CD14-positive monocyte (primary cell): ENCODE data around the gene BEND4. TPM values are rescaled to one million over a fixed set of nuclear protein-coding genes. Genes with fewer than 3 reads are reported as not detected.

Experiments used
- DNase-seq, 3 donors: peaks; one replicate each; pipeline ENCODE4 v3.0.0-alpha.2; 2011 to 2022
- H2AFZ ChIP-seq: 2 replicates; pipeline ENCODE4 v1.6.0; 2012; ENCODE audit warnings: mild to moderate bottlenecking, low read depth, low read length, inconsistent platforms; ENCODE audit not compliant: insufficient read depth, poor library complexity, severe bottlenecking
- H3K27ac ChIP-seq, 2 donors: 1 replicate in 1 of 2; 2 replicates in 1 of 2; pipeline ENCODE4 v1.5.1; 2012 to 2013; ENCODE audit warnings: low read length in 2 of 2, control low read depth in 1 of 2, inconsistent platforms in 1 of 2, low read depth in 1 of 2, mild to moderate bottlenecking in 1 of 2
- H3K27me3 ChIP-seq, 2 donors: one replicate each; pipeline versions ENCODE4 v1.6.0 to v1.6.1; 2011 to 2013; ENCODE audit warnings: low read length in 2 of 2; ENCODE audit not compliant: control insufficient read depth in 2 of 2, insufficient read depth in 2 of 2
- H3K36me3 ChIP-seq, 2 donors: replicated peaks in 1 of 2; 1 replicate in 1 of 2; 2 replicates in 1 of 2; pipeline versions ENCODE4 v1.5.1 to v1.6.1; 2012 to 2013; ENCODE audit warnings: low read length in 2 of 2, control low read depth in 1 of 2, inconsistent platforms in 1 of 2, mild to moderate bottlenecking in 1 of 2; ENCODE audit not compliant: insufficient read depth in 2 of 2, control insufficient read depth in 1 of 2
- H3K4me1 ChIP-seq, 2 donors: 1 replicate in 1 of 2; 2 replicates in 1 of 2; pipeline versions ENCODE4 v1.5.1 to v1.6.1; 2012 to 2013; ENCODE audit warnings: low read length in 2 of 2, control low read depth in 1 of 2, inconsistent platforms in 1 of 2, mild to moderate bottlenecking in 1 of 2, moderate library complexity in 1 of 2; ENCODE audit not compliant: insufficient read depth in 2 of 2, control insufficient read depth in 1 of 2
- H3K4me2 ChIP-seq: replicated peaks from 2 replicates; pipeline ENCODE3; 2012; ENCODE audit warnings: low read length, moderate library complexity, mild to moderate bottlenecking; ENCODE audit not compliant: poor library complexity, severe bottlenecking; ENCODE audit errors: extremely low read depth
- H3K4me3 ChIP-seq, 3 experiments: fragments of 200-600 bp in 1 of 3; sonication (generic) in 1 of 3; replicated peaks in 1 of 3; 1 replicate in 2 of 3; 2 replicates in 1 of 3; pipeline ENCODE4 v1.5.1; 2011 to 2013; ENCODE audit warnings: low read length in 3 of 3, mild to moderate bottlenecking in 3 of 3, control low read depth in 2 of 3, low read depth in 2 of 3, inconsistent platforms in 1 of 3, moderate library complexity in 1 of 3
- H3K79me2 ChIP-seq: 2 replicates; pipeline ENCODE4 v1.6.0; 2012; ENCODE audit warnings: mild to moderate bottlenecking, control low read depth, inconsistent platforms, low read length, moderate library complexity; ENCODE audit not compliant: insufficient read depth
- H3K9ac ChIP-seq: 2 replicates; pipeline ENCODE4 v1.6.0; 2017; ENCODE audit warnings: low read length, mild to moderate bottlenecking; ENCODE audit not compliant: insufficient read depth, poor library complexity, severe bottlenecking
- H3K9me3 ChIP-seq, 2 donors: replicated peaks in 1 of 2; 1 replicate in 1 of 2; 2 replicates in 1 of 2; pipeline versions ENCODE4 v1.5.1 to v1.6.1; 2012 to 2013; ENCODE audit warnings: low read length in 2 of 2, control low read depth in 1 of 2; ENCODE audit not compliant: control insufficient read depth in 1 of 2, insufficient read depth in 1 of 2
- H4K20me1 ChIP-seq: 2 replicates; pipeline ENCODE4 v1.6.0; 2012; ENCODE audit warnings: mild to moderate bottlenecking, low read length, control low read depth, moderate library complexity; ENCODE audit not compliant: insufficient read depth
- H3K27ac Mint-ChIP-seq, 7 donors: one replicate each; pipeline ENCODE4 v1.8.0; 2020; ENCODE audit warnings: mild to moderate bottlenecking in 7 of 7, mixed read lengths in 7 of 7, moderate library complexity in 6 of 7, inconsistent platforms in 2 of 7
- H3K27me3 Mint-ChIP-seq, 3 donors: one replicate each; pipeline ENCODE4 v1.8.0; 2021 to 2022; ENCODE audit warnings: low read depth in 3 of 3, mild to moderate bottlenecking in 3 of 3, mixed read lengths in 3 of 3, moderate library complexity in 3 of 3, inconsistent platforms in 1 of 3
- H3K36me3 Mint-ChIP-seq, 2 donors: one replicate each; pipeline ENCODE4 v1.8.0; 2020; ENCODE audit warnings: mixed read lengths in 2 of 2, inconsistent platforms in 1 of 2, mild to moderate bottlenecking in 1 of 2
- H3K4me1 Mint-ChIP-seq: one replicate; pipeline ENCODE4 v1.8.0; 2020; ENCODE audit warnings: mild to moderate bottlenecking, mixed read lengths
- H3K4me3 Mint-ChIP-seq, 2 donors: one replicate each; pipeline ENCODE4 v1.8.0; 2020; ENCODE audit warnings: mild to moderate bottlenecking in 2 of 2, mixed read lengths in 2 of 2, moderate library complexity in 1 of 2
- H3K9me3 Mint-ChIP-seq, 7 donors: one replicate each; pipeline ENCODE4 v1.8.0; 2020 to 2022; ENCODE audit warnings: mixed read lengths in 7 of 7, mild to moderate bottlenecking in 6 of 7, moderate library complexity in 6 of 7, inconsistent platforms in 2 of 7
- CTCF ChIP-seq: fragments of 200-600 bp; IDR thresholded peaks from one replicate; pipeline ENCODE4 v1.8.0; 2022; ENCODE audit warnings: antibody characterized with exemption, mild to moderate bottlenecking
- WGBS: methylation state at CpG from one replicate; pipeline ENCODE4 v1.1.5; 2013; ENCODE audit warnings: missing lambda C conversion rate; ENCODE audit not compliant: insufficient coverage; 5-methylcytosine and 5-hydroxymethylcytosine counted together
- intact Hi-C, 2 donors: fragments of 100-400 bp; cut with micrococcal nuclease; formaldehyde crosslinking; loops; one replicate each; pipeline versions ENCODE4 v1.15.0 to v1.15.1; 2023
- polyA plus RNA-seq, 3 donors: library from polyadenylated mRNA; depleted of rRNA in 1 of 3; unstranded in 2 of 3; stranded (reverse) in 1 of 3; fragments of 300-500 nt in 2 of 3; fragments of >200 nt in 1 of 3; fragmentation: Illumina TruSeq in 2 of 3; gene quantifications; 1 replicate in 2 of 3; 2 replicates in 1 of 3; pipeline ENCODE4 v1.2.3, GENCODE V29; 2012 to 2021

The BEND4 gene
- polyA plus RNA-seq, 3 donors = 0.07 to 0.12 TPM; not detected in 1

- peak overlapping the region; percentile 84 to 99 for H3K4me3 Mint-ChIP-seq
- Histone ChIP-seq H2AFZ (peak overlapping the region; percentile 77), H3K9ac (peak overlapping the region; percentile 38), H3K4me2 (peak overlapping the region; percentile 92), H3K4me3 (peak overlapping the region; percentile 26 to 76 (median 49)), H3K9me3 (no peaks in the 10 kb centered on the region), H4K20me1 (no peaks in the 10 kb centered on the region), H3K27ac (no peak overlapping the region), H3K79me2 (no peaks in the 10 kb centered on the region), H3K4me1 (peaks cover 16 to 24% of the 10 kb centered on the region in 2 donors), H3K27me3 (peaks cover 23 to 41% of the 10 kb centered on the region in 2 donors), H3K36me3 (no peaks in the 10 kb centered on the region)
- H3K27me3 Mint-ChIP-seq = peaks cover 36 to 51% (median 40%) of the 10 kb centered on the region in 3 donors
- H3K36me3 Mint-ChIP-seq = peaks cover 7 to 9% of the 10 kb centered on the region in 2 donors
- intact Hi-C loops = no loop called here
- peak in 2 of 3 donors; percentile 13 to 15 for DNase-seq
- 8% methylated on average over 89 of the region's 89 CpGs for WGBS
- TF ChIP-seq CTCF = no peak
- H3K27ac Mint-ChIP-seq = peak overlapping the region in 1 of 7 donors; percentile 15
- H3K4me1 Mint-ChIP-seq = peaks cover 22% of the 10 kb centered on the region
- H3K9me3 Mint-ChIP-seq = peaks cover 0 to 16% (median 7%) of the 10 kb centered on the region in 7 donors
Observed at GRCh38 chr4:42150653-42151567, 1.5 kb downstream of the BEND4 start.

GRCh38 chr4:42149004-42149403, 3.5 kb downstream of the BEND4 start:
- H3K9me3 Mint-ChIP-seq = peaks cover 0 to 16% (median 7%) of the 10 kb centered on the region in 7 donors
- DNase-seq = no peak
- no peak overlapping the region for H3K4me2 ChIP-seq
- no peaks in the 10 kb centered on the region for H3K36me3 ChIP-seq
- H3K27me3 ChIP-seq = peaks cover 20 to 39% of the 10 kb centered on the region in 2 donors
- intact Hi-C loops = loop anchor here in 1 of 2 donors (10.0 kb wide), 1 partner anchor 544 kb away; no protein-coding TSS in a partner anchor
- no peaks in the 10 kb centered on the region for H3K79me2 ChIP-seq
- no peak overlapping the region for H3K4me3 ChIP-seq
- H3K27me3 Mint-ChIP-seq = peaks cover 36 to 48% (median 38%) of the 10 kb centered on the region in 3 donors
- H2AFZ ChIP-seq = no peak overlapping the region
- peaks cover 16 to 24% of the 10 kb centered on the region in 2 donors for H3K4me1 ChIP-seq
- H4K20me1 ChIP-seq = no peaks in the 10 kb centered on the region
- H3K27ac Mint-ChIP-seq = no peak overlapping the region
- WGBS = 59% methylated on average over 2 of the region's 7 CpGs
- H3K36me3 Mint-ChIP-seq = peaks cover 7 to 9% of the 10 kb centered on the region in 2 donors
- no peak for TF ChIP-seq CTCF
- H3K4me3 Mint-ChIP-seq = no peak overlapping the region
- H3K4me1 Mint-ChIP-seq = peaks cover 22% of the 10 kb centered on the region
- no peak overlapping the region for H3K27ac ChIP-seq
- no peak overlapping the region for H3K9ac ChIP-seq
- no peaks in the 10 kb centered on the region for H3K9me3 ChIP-seq
